CD4-positive, alpha-beta T cell (primary cell): ENCODE data around the gene PAN2. TPM values are rescaled to one million over a fixed set of nuclear protein-coding genes. Genes with fewer than 3 reads are reported as not detected.

Experiments
- ATAC-seq: fragments of 200-7000 bp; cut with Tn5 transposase; one replicate; pipeline ENCODE4 v1.10.0; 2022; ENCODE audit warnings: mild to moderate bottlenecking; ENCODE audit not compliant: poor library complexity
- CTCF ChIA-PET: fragments of 350-600 bp; sonication (Branson Sonifier 250); formaldehyde crosslinking; loops from one replicate; lab custom pipeline; 2021; ENCODE audit warnings: antibody characterized with exemption, inconsistent platforms; lab: Charles Lee
- POLR2A ChIA-PET: fragments of 350-600 bp; sonication (Branson Sonifier 250); formaldehyde crosslinking; loops from one replicate; lab custom pipeline; 2021; ENCODE audit warnings: antibody characterized with exemption, inconsistent platforms; lab: Charles Lee
- DNase-seq, 14 experiments: peaks; one replicate each; pipeline ENCODE4 v3.0.0-alpha.2; 2013 to 2020; ENCODE audit warnings: mixed read lengths in 2 of 14
- H3K27ac ChIP-seq, 2 donors: one replicate each; pipeline versions ENCODE4 v1.5.1 to v1.7.0; 2013; ENCODE audit warnings: low read length in 2 of 2, low read depth in 1 of 2, mild to moderate bottlenecking in 1 of 2
- H3K27me3 ChIP-seq, 2 experiments: 1 replicate in 1 of 2; 2 replicates in 1 of 2; pipeline versions ENCODE4 v1.6.1 to v1.7.0; 2013; ENCODE audit warnings: low read length in 2 of 2, control low read depth in 1 of 2, mild to moderate bottlenecking in 1 of 2, moderate library complexity in 1 of 2; ENCODE audit not compliant: insufficient read depth in 2 of 2, control insufficient read depth in 1 of 2
- H3K36me3 ChIP-seq: one replicate; pipeline ENCODE4 v1.6.1; 2013; ENCODE audit warnings: low read length, control low read depth; ENCODE audit not compliant: insufficient read depth
- H3K4me1 ChIP-seq: one replicate; pipeline ENCODE4 v1.6.1; 2013; ENCODE audit warnings: low read length, control low read depth; ENCODE audit not compliant: insufficient read depth
- H3K4me3 ChIP-seq: one replicate; pipeline ENCODE4 v1.5.1; 2013; ENCODE audit warnings: mild to moderate bottlenecking, low read length, moderate library complexity
- H3K9me3 ChIP-seq, 2 experiments: 1 replicate in 1 of 2; 2 replicates in 1 of 2; pipeline versions ENCODE4 v1.6.1 to v1.7.0; 2013; ENCODE audit warnings: low read length in 2 of 2, mild to moderate bottlenecking in 2 of 2, control low read depth in 1 of 2, moderate library complexity in 1 of 2; ENCODE audit not compliant: control insufficient read depth in 1 of 2, insufficient read depth in 1 of 2
- H3K27ac Mint-ChIP-seq: one replicate; pipeline ENCODE4 v1.8.0; 2020; ENCODE audit warnings: mixed read lengths
- H3K27me3 Mint-ChIP-seq: one replicate; pipeline ENCODE4 v1.8.0; 2021; ENCODE audit warnings: mixed read lengths
- H3K36me3 Mint-ChIP-seq: one replicate; pipeline ENCODE4 v1.8.0; 2021; ENCODE audit warnings: low read depth, mixed read lengths
- H3K4me1 Mint-ChIP-seq: one replicate; pipeline ENCODE4 v1.8.0; 2021; ENCODE audit warnings: low read depth, mixed read lengths
- H3K4me3 Mint-ChIP-seq: one replicate; pipeline ENCODE4 v1.8.0; 2020; ENCODE audit warnings: mild to moderate bottlenecking, mixed read lengths
- H3K9me3 Mint-ChIP-seq: one replicate; pipeline ENCODE4 v1.8.0; 2020; ENCODE audit warnings: mixed read lengths
- CTCF ChIP-seq: fragments of 200-600 bp; IDR thresholded peaks from one replicate; pipeline ENCODE4 v1.8.0; 2022; ENCODE audit warnings: antibody characterized with exemption, mild to moderate bottlenecking
- intact Hi-C, 2 experiments: fragments of 100-400 bp; cut with DNase I in 1 of 2; cut with micrococcal nuclease in 1 of 2; formaldehyde crosslinking; loops; one replicate each; pipeline versions ENCODE4 v1.15.1 to v1.9.0; 2023 to 2025; cut with DNase I, micrococcal nuclease
- total RNA-seq, 174 experiments: library from RNA in 2 of 174; stranded (reverse) in 2 of 174; gene quantifications; one replicate each; pipeline ENCODE4 v1.2.3 and lab custom pipeline; 2021 to 2026

The PAN2 gene
- total RNA-seq, 2 experiments from 2014 or later: 104 to 107 TPM

GRCh38 chr12:56341616-56342015 lies 7.8 kb upstream of the PAN2 start:
- Histone ChIP-seq H3K27me3 (no peaks in the 10 kb centered on the region), H3K4me1 (peaks cover 37% of the 10 kb centered on the region), H3K36me3 (peaks cover 45% of the 10 kb centered on the region), H3K9me3 (no peaks in the 10 kb centered on the region), H3K27ac (peak overlapping the region; percentile 44 to 52), H3K4me3 (no peak overlapping the region)
- TF ChIP-seq CTCF: no peak
- peaks cover 44% of the 10 kb centered on the region for H3K4me1 Mint-ChIP-seq
- intact Hi-C loops: no loop called here
- H3K27ac Mint-ChIP-seq: peak overlapping the region; percentile 75
- ChIA-PET POLR2A (interaction anchor here (1.1 to 4.3 kb wide), 3 partner anchors 17 to 83 kb away, joined by 3 to 33 read pairs (median 9); partner anchors contain the start of genes CNPY2 and STAT2), CTCF (interaction anchor here (0.8 to 0.9 kb wide), 2 partner anchors 19 to 25 kb away, joined by 4 read pairs; partner anchors contain the start of genes CNPY2 and STAT2)
- H3K9me3 Mint-ChIP-seq: no peaks in the 10 kb centered on the region
- H3K27me3 Mint-ChIP-seq: no peaks in the 10 kb centered on the region
- H3K4me3 Mint-ChIP-seq: no peak overlapping the region
- peaks cover 60% of the 10 kb centered on the region for H3K36me3 Mint-ChIP-seq
- ATAC-seq: no peak
- DNase-seq: no peak

DNA sequence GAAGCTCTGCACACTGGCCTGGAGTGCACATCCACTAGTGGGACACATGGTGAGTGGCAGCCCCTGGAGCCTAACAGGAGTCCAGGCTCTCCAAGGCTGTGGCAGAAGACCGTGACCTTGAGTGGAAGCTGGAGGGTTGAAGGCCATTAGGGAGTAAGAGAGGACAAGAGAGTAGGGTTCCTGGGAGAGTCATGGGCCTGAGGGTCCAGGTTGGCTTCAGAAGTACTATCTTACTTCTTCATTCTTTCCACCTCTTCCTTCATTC lies 5.3 kb upstream of the PAN2 start:
- Histone ChIP-seq H3K4me3 (peak overlapping the region; percentile 66), H3K27ac (peak overlapping the region; percentile 90 to 96), H3K9me3 (no peaks in the 10 kb centered on the region), H3K4me1 (peaks cover 42% of the 10 kb centered on the region), H3K36me3 (peaks cover 31% of the 10 kb centered on the region), H3K27me3 (no peaks in the 10 kb centered on the region)
- no peaks in the 10 kb centered on the region for H3K27me3 Mint-ChIP-seq
- no peak for ATAC-seq
- peaks cover 56% of the 10 kb centered on the region for H3K4me1 Mint-ChIP-seq
- no peak for TF ChIP-seq CTCF
- H3K9me3 Mint-ChIP-seq: no peaks in the 10 kb centered on the region
- peaks cover 44% of the 10 kb centered on the region for H3K36me3 Mint-ChIP-seq
- peak overlapping the region; percentile 90 for H3K4me3 Mint-ChIP-seq
- POLR2A ChIA-PET: interaction anchor here (0.6 to 3.4 kb wide), 21 partner anchors 9 to 1139 kb away, joined by 3 to 150 read pairs (median 5); partner anchors contain the start of genes CNPY2, RAB5B, RNF41 and SMARCC2
- peak in 1 of 14 experiments; percentile 11 for DNase-seq
- intact Hi-C loops: loop anchor here (1.0 to 2.0 kb wide), 2 partner anchors 20 to 22 kb away; no protein-coding TSS in a partner anchor
- H3K27ac Mint-ChIP-seq: peak overlapping the region; percentile 93
- CTCF ChIA-PET: interaction anchor here (1.2 to 1.7 kb wide), 5 partner anchors 21 to 125 kb away, joined by 3 to 10 read pairs (median 4); partner anchors contain the start of genes CNPY2, COQ10A and STAT2

DNA sequence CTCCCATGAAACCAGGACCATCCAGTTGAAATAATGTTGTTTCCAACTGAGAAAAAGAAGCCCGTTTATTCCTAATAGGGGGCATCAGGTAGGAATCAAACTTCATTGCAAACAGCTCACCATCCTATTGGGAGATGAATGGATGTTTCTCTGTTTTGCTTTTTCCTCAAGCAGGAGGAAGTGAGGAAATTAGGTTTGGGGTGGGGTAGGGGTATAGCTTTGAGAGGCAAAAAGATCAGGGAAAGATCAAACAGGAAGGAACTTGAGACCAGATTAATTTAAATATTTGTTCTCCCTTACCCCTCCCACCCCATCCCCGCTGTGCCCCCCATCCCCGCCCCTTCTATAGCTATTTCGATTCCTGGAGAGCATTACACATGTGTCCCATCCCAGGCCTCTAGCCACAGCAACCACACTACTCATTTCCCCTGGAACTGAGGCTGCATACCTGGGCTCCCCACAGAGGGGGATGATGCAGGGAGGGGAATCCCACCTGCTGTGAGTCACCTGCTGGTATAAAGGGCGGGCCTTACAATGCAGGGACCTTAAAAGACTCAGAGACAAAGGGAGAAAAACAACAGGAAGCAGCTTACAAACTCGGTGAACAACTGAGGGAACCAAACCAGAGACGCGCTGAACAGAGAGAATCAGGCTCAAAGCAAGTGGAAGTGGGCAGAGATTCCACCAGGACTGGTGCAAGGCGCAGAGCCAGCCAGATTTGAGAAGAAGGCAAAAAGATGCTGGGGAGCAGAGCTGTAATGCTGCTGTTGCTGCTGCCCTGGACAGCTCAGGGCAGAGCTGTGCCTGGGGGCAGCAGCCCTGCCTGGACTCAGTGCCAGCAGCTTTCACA lies 4.7 kb upstream of the PAN2 start, which contains the start of gene IL23A:
Gene IL23A, plus strand, starts transcription at position 577 of the 850 bp plus-strand sequence. Its CDS starts 161 bp downstream, at position 738.
- no peaks in the 10 kb centered on the region for H3K9me3 ChIP-seq
- no peaks in the 10 kb centered on the region for H3K27me3 Mint-ChIP-seq
- peak; percentile 59 to 97 (median 80) for DNase-seq
- peak within 1 kb of the TSS; percentile 90 for H3K4me3 Mint-ChIP-seq
- ChIA-PET CTCF (interaction anchor here (1.2 to 1.7 kb wide), 6 partner anchors 8 to 126 kb away, joined by 3 to 10 read pairs (median 4); partner anchors contain the start of genes CNPY2, COQ10A and STAT2), POLR2A (interaction anchor here (0.6 to 3.4 kb wide), 22 partner anchors 9 to 1139 kb away, joined by 3 to 150 read pairs (median 5); partner anchors contain the start of genes CNPY2, RAB5B, RNF41 and SMARCC2)
- TF ChIP-seq CTCF: no peak
- intact Hi-C loops: loop anchor here (1.0 to 2.0 kb wide), 4 partner anchors 21 to 127 kb away; partner anchors contain the start of gene STAT2 (in 1 of the 2)
- H3K36me3 Mint-ChIP-seq: peaks cover 44% of the 10 kb centered on the region
- H3K27ac ChIP-seq: peak within 1 kb of the TSS; percentile 90 to 96
- H3K9me3 Mint-ChIP-seq: no peaks in the 10 kb centered on the region
- H3K27ac Mint-ChIP-seq: peak within 1 kb of the TSS; percentile 93
- peak; percentile 80 for ATAC-seq
- H3K4me1 Mint-ChIP-seq: peaks cover 62% of the 10 kb centered on the region
- H3K36me3 ChIP-seq: peaks cover 25% of the 10 kb centered on the region
- H3K4me1 ChIP-seq: peaks cover 44% of the 10 kb centered on the region
- H3K27me3 ChIP-seq: no peaks in the 10 kb centered on the region
- peak within 1 kb of the TSS; percentile 66 for H3K4me3 ChIP-seq
